Neural progenitor cell (in vitro differentiated cells): Measurements from ENCODE around the gene PCBD2. TPM values are rescaled to one million over a fixed set of nuclear protein-coding genes. Genes with fewer than 3 reads are reported as not detected.

Experiments used
- DNase-seq: peaks from one replicate; pipeline ENCODE4 v3.0.0-alpha.2; 2016; ENCODE audit warnings: low spot score
- H2AFZ ChIP-seq: fragments of 200-600 bp; sonication (generic); replicated peaks from 2 replicates; pipeline ENCODE4 v1.6.1; 2016; ENCODE audit warnings: antibody characterized with exemption
- H3F3A ChIP-seq: fragments of 200-600 bp; sonication (generic); 2 replicates; pipeline ENCODE4 v1.6.1; 2016; ENCODE audit warnings: antibody characterized with exemption, low read depth
- H3K27ac ChIP-seq: fragments of 200-600 bp; sonication (generic); 2 replicates; pipeline ENCODE4 v1.5.1; 2016; ENCODE audit warnings: mild to moderate bottlenecking
- H3K27me3 ChIP-seq: fragments of 200-600 bp; sonication (generic); 2 replicates; pipeline ENCODE4 v1.6.1; 2016; ENCODE audit warnings: mild to moderate bottlenecking, moderate library complexity
- H3K36me3 ChIP-seq: fragments of 200-600 bp; sonication (generic); 2 replicates; pipeline ENCODE4 v1.5.1; 2016
- H3K4me1 ChIP-seq: fragments of 200-600 bp; sonication (generic); 2 replicates; pipeline ENCODE4 v1.6.1; 2016; ENCODE audit warnings: mixed run types
- H3K4me2 ChIP-seq: fragments of 200-600 bp; sonication (generic); 2 replicates; pipeline ENCODE4 v1.6.1; 2016
- H3K4me3 ChIP-seq: fragments of 200-600 bp; sonication (generic); 2 replicates; pipeline ENCODE4 v1.5.1; 2016
- H3K79me2 ChIP-seq: fragments of 200-600 bp; sonication (generic); 2 replicates; pipeline ENCODE4 v1.6.1; 2016; ENCODE audit warnings: low read depth
- H3K9ac ChIP-seq: fragments of 200-600 bp; sonication (generic); 2 replicates; pipeline ENCODE4 v1.6.1; 2016
- H3K9me3 ChIP-seq: fragments of 200-600 bp; sonication (generic); 2 replicates; pipeline ENCODE4 v1.5.1; 2016; ENCODE audit warnings: low read depth
- H4K20me1 ChIP-seq: fragments of 200-600 bp; sonication (generic); 2 replicates; pipeline ENCODE4 v1.6.1; 2016; ENCODE audit warnings: low read depth
- H3K27ac Mint-ChIP-seq: 3 replicates; pipeline ENCODE4 v1.8.0; 2021; ENCODE audit warnings: mixed read lengths
- H3K27me3 Mint-ChIP-seq: 2 replicates; pipeline ENCODE4 v1.8.0; 2022; ENCODE audit warnings: low read depth, mild to moderate bottlenecking, inconsistent platforms, moderate library complexity, mixed read lengths; ENCODE audit not compliant: insufficient read depth
- H3K36me3 Mint-ChIP-seq: 3 replicates; pipeline ENCODE4 v1.8.0; 2021; ENCODE audit warnings: mixed read lengths
- H3K4me1 Mint-ChIP-seq: 3 replicates; pipeline ENCODE4 v1.8.0; 2021; ENCODE audit warnings: mixed read lengths
- H3K4me3 Mint-ChIP-seq: 3 replicates; pipeline ENCODE4 v1.8.0; 2021; ENCODE audit warnings: mild to moderate bottlenecking, moderate library complexity, mixed read lengths
- H3K9me3 Mint-ChIP-seq: 3 replicates; pipeline ENCODE4 v1.8.0; 2020; ENCODE audit warnings: mixed read lengths
- EZH2 ChIP-seq: fragments of 200-600 bp; sonication (generic); IDR thresholded peaks from 2 replicates; pipeline ENCODE4 v1.6.1; 2017; ENCODE audit warnings: antibody characterized with exemption, mild to moderate bottlenecking, moderate library complexity
- EZH2phosphoT487 ChIP-seq: fragments of 200-600 bp; sonication (generic); IDR thresholded peaks from 2 replicates; pipeline ENCODE4 v1.6.1; 2017; ENCODE audit warnings: antibody characterized with exemption
- total RNA-seq: library from RNA; depleted of rRNA; stranded (reverse); fragments of >200 nt; gene quantifications from 2 replicates; pipeline ENCODE4 v1.2.3, GENCODE V29; 2015; ENCODE audit warnings: low replicate concordance
- TF ChIP-seq, protein P1 (sequence below): fragments of 200-600 bp; sonication (generic); IDR thresholded peaks from 2 replicates; pipeline ENCODE4 v1.5.1; 2017; ENCODE audit warnings: antibody characterized with exemption, mild to moderate bottlenecking

The PCBD2 gene
- total RNA-seq, 1 donor from 2014 or later = 5.0 TPM

GRCh38 chr5:134963098-134963497, 58.2 kb downstream of the PCBD2 start:
- Mint-ChIP-seq H3K4me1 (peaks cover 18% of the 10 kb centered on the region), H3K27me3 (peaks cover 3% of the 10 kb centered on the region)
- no peak overlapping the region for H2AFZ ChIP-seq

GRCh38 chr5:134964359-134965270, 59.7 kb downstream of the PCBD2 start:
- peaks cover 3% of the 10 kb centered on the region for H3K27me3 Mint-ChIP-seq
- Histone ChIP-seq H3K36me3 (no peaks in the 10 kb centered on the region), H3K27ac (no peak overlapping the region), H4K20me1 (no peaks in the 10 kb centered on the region), H2AFZ (no peak overlapping the region), H3K79me2 (no peaks in the 10 kb centered on the region), H3K9me3 (no peaks in the 10 kb centered on the region), H3F3A (no peaks in the 10 kb centered on the region), H3K27me3 (no peaks in the 10 kb centered on the region), H3K9ac (no peak overlapping the region), H3K4me3 (no peak overlapping the region), H3K4me1 (no peaks in the 10 kb centered on the region), H3K4me2 (no peak overlapping the region)
- no peaks in the 10 kb centered on the region for H3K9me3 Mint-ChIP-seq
- DNase-seq = no peak
- peaks cover 2% of the 10 kb centered on the region for H3K36me3 Mint-ChIP-seq
- H3K4me3 Mint-ChIP-seq = no peak overlapping the region
- H3K27ac Mint-ChIP-seq = no peak overlapping the region
- TF ChIP-seq, protein P1, sequence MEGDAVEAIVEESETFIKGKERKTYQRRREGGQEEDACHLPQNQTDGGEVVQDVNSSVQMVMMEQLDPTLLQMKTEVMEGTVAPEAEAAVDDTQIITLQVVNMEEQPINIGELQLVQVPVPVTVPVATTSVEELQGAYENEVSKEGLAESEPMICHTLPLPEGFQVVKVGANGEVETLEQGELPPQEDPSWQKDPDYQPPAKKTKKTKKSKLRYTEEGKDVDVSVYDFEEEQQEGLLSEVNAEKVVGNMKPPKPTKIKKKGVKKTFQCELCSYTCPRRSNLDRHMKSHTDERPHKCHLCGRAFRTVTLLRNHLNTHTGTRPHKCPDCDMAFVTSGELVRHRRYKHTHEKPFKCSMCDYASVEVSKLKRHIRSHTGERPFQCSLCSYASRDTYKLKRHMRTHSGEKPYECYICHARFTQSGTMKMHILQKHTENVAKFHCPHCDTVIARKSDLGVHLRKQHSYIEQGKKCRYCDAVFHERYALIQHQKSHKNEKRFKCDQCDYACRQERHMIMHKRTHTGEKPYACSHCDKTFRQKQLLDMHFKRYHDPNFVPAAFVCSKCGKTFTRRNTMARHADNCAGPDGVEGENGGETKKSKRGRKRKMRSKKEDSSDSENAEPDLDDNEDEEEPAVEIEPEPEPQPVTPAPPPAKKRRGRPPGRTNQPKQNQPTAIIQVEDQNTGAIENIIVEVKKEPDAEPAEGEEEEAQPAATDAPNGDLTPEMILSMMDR = no peak
- TF ChIP-seq EZH2phosphoT487 (no peak), EZH2 (no peak)
- H3K4me1 Mint-ChIP-seq = peaks cover 7% of the 10 kb centered on the region

More at GRCh38 chr5:134963098-134963497, 58.2 kb downstream of the PCBD2 start:
- peaks cover 10% of the 10 kb centered on the region for H3K4me1 ChIP-seq
- TF ChIP-seq, protein P1 = no peak
- no peak for TF ChIP-seq EZH2phosphoT487
- no peak for TF ChIP-seq EZH2
- H3K27me3 ChIP-seq = no peaks in the 10 kb centered on the region
- no peak overlapping the region for H3K4me2 ChIP-seq
- no peaks in the 10 kb centered on the region for H3K9me3 ChIP-seq
- H4K20me1 ChIP-seq = no peaks in the 10 kb centered on the region
- peaks cover 10% of the 10 kb centered on the region for H3F3A ChIP-seq
- H3K79me2 ChIP-seq = no peaks in the 10 kb centered on the region
- no peaks in the 10 kb centered on the region for H3K36me3 ChIP-seq
- no peak overlapping the region for H3K9ac ChIP-seq
- no peak overlapping the region for H3K27ac Mint-ChIP-seq
- H3K4me3 ChIP-seq = no peak overlapping the region
- no peak for DNase-seq
- no peak overlapping the region for H3K27ac ChIP-seq
- no peak overlapping the region for H3K4me3 Mint-ChIP-seq
- H3K9me3 Mint-ChIP-seq = no peaks in the 10 kb centered on the region
- H3K36me3 Mint-ChIP-seq = peaks cover 2% of the 10 kb centered on the region

DNA sequence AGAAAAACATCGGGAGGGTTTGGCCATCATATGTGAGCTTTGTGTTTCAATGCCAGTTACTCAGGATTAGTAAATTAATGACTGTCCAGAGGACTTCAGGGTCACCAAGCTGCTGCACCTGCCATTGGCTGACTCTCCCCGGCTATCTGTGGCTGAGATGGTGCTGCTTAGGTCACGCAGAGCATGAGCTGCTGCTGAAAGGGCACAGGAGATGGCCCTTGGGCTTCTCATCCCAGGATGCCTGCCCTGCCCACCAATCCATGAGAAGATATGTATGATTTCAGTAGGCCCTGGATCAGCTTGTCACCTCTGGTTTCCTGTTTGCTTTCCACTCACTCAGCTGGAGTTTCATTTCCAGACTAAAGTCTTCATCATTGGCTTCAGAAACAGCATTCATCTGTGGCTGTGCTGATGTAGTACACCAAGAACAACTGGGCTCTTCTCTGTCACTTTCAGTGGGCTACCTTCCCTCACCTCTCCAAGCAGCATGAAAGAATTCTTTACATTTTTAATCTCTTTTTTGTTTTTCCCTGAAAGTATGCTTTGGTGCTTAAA, 60.4 kb downstream of the PCBD2 start:
- H3K27ac Mint-ChIP-seq = no peak overlapping the region
- no peak for DNase-seq
- H3K36me3 Mint-ChIP-seq = peaks cover under 1% of the 10 kb centered on the region
- no peaks in the 10 kb centered on the region for H4K20me1 ChIP-seq
- H3K4me3 ChIP-seq = no peak overlapping the region
- no peak overlapping the region for H3K27ac ChIP-seq
- TF ChIP-seq EZH2 (no peak), EZH2phosphoT487 (no peak)
- TF ChIP-seq, protein P1 = no peak
- H3K4me1 Mint-ChIP-seq = peaks cover 7% of the 10 kb centered on the region
- no peaks in the 10 kb centered on the region for H3K9me3 ChIP-seq
- no peaks in the 10 kb centered on the region for H3K9me3 Mint-ChIP-seq
- no peaks in the 10 kb centered on the region for H3K79me2 ChIP-seq
- no peaks in the 10 kb centered on the region for H3K27me3 ChIP-seq
- no peaks in the 10 kb centered on the region for H3K36me3 ChIP-seq
- H2AFZ ChIP-seq = no peak overlapping the region
- H3K9ac ChIP-seq = no peak overlapping the region
- no peaks in the 10 kb centered on the region for H3K4me1 ChIP-seq
- H3F3A ChIP-seq = no peaks in the 10 kb centered on the region
- no peak overlapping the region for H3K4me3 Mint-ChIP-seq
- peaks cover 3% of the 10 kb centered on the region for H3K27me3 Mint-ChIP-seq
- no peak overlapping the region for H3K4me2 ChIP-seq
